Stimulated activated CD4-positive, alpha-beta T cell treated with anti-CD3 and anti-CD28 coated beads, Interleukin-1b, Interleukin-23, amount 100 ng/mL, for 1 hour (primary cell): ENCODE data around the gene CDC7.

Experiments
- DNase-seq, 2 donors: peaks; one replicate each; pipeline ENCODE4 v3.0.0-alpha.2; 2020; ENCODE audit warnings: low read depth in 2 of 2

CDC7 gene

GRCh38 chr1:91548376-91549040 is 47.9 kb downstream of the CDC7 start:
- no peak for DNase-seq

- no peak for DNase-seq
These were observed 48.5 kb downstream of the CDC7 start for GRCh38 chr1:91549041-91549735.

- DNase-seq, result no peak
These were observed 50.3 kb downstream of the CDC7 start for GRCh38 chr1:91550961-91551360.

- no peak for DNase-seq
These were observed 51.4 kb downstream of the CDC7 start for GRCh38 chr1:91552091-91552490.

GRCh38 chr1:91552596-91552995 is 51.9 kb downstream of the CDC7 start:
- no peak for DNase-seq

- no peak for DNase-seq
These were observed 52.5 kb downstream of the CDC7 start for GRCh38 chr1:91553177-91553591.

GRCh38 chr1:91555074-91555730 is 54.6 kb downstream of the CDC7 start:
- no peak for DNase-seq

- DNase-seq, result no peak
These were observed 55.3 kb downstream of the CDC7 start for GRCh38 chr1:91555821-91556531.

- no peak for DNase-seq
These were observed 55.9 kb downstream of the CDC7 start for GRCh38 chr1:91556556-91556955.

- DNase-seq, result no peak
These were observed 56.5 kb downstream of the CDC7 start for GRCh38 chr1:91557039-91557690.

- no peak for DNase-seq
These were observed 57.2 kb downstream of the CDC7 start for GRCh38 chr1:91557826-91558225.

GRCh38 chr1:91559046-91559750 is 58.5 kb downstream of the CDC7 start:
- no peak for DNase-seq

- DNase-seq, result no peak
These were observed 59.4 kb downstream of the CDC7 start for GRCh38 chr1:91559838-91560565.

GRCh38 chr1:91564888-91565701 is 64.4 kb downstream of the CDC7 start:
- DNase-seq, result no peak

- no peak for DNase-seq
These were observed 66.9 kb downstream of the CDC7 start for GRCh38 chr1:91567583-91567982.

- DNase-seq, result no peak
These were observed 67.6 kb downstream of the CDC7 start for GRCh38 chr1:91568261-91568660.

GRCh38 chr1:91569411-91570119 is 68.9 kb downstream of the CDC7 start:
- DNase-seq, result no peak

- DNase-seq, result no peak
These were observed 69.4 kb downstream of the CDC7 start for GRCh38 chr1:91570120-91570448.

GRCh38 chr1:91572044-91572443 is 71.4 kb downstream of the CDC7 start:
- DNase-seq, result no peak
